ENCODE results near the gene TGFBI. TPM values are rescaled to one million over a fixed set of nuclear protein-coding genes. Genes with fewer than 3 reads are reported as not detected.
A peak's percentile ranks its signal among the peaks of the same experiment; 100 is the strongest.

TGFBI gene
- total RNA-seq, 1 donor from 2014 or later: 46.9 TPM

DNA sequence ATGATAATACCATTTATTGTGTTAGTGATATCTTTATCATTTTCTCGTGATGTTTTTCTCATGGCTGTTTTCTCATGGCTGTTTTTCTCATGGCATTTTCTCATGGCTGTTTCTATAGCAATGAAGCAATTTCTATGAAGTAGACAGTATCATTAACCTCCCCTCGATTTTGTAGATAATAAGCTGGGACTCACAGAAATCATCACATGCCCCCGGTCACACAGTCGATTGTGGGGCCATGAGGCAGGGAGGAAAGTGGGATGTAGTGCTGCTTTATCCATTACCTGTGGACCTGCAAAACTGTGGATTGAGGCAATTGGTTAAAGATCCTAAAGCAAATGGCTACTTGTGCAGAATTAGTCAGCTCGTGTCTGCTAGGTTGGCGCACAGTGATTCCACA is 47.3 kb downstream of the TGFBI start:
- intact Hi-C loops (cut with DNase I): no loop called here
- no peak for DNase-seq (ENCODE audit: low spot score)

DNA sequence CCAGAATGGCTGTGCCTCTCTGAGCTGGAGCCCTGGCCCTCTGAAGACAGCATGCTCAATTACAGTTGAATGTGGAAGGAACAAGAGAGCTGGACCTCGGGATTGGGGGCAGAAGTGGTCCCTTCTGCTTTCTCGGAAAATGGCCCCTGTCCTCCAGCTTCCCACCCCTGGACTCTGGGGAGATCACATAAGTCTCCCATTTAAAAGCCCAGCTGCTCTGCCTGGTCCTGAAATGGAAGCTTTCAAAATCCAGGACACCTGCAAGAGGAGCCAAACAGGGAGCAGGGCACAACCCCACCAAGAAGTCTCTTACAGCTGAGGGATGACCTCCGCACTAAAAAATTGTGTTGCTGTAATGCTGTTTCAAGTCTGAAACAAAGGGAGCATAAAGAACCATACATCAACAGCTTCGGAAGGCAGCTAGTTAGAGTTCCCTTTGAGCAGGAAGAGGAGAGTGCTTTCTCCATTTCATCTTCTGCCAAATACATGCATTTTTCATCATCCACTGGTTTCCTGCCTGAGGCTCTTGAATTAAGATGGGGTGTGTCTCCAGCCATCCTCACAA is 48.2 kb downstream of the TGFBI start:
- intact Hi-C loops (cut with DNase I): no loop called here
- peak; percentile 59 for DNase-seq (ENCODE audit: low spot score)

DNA sequence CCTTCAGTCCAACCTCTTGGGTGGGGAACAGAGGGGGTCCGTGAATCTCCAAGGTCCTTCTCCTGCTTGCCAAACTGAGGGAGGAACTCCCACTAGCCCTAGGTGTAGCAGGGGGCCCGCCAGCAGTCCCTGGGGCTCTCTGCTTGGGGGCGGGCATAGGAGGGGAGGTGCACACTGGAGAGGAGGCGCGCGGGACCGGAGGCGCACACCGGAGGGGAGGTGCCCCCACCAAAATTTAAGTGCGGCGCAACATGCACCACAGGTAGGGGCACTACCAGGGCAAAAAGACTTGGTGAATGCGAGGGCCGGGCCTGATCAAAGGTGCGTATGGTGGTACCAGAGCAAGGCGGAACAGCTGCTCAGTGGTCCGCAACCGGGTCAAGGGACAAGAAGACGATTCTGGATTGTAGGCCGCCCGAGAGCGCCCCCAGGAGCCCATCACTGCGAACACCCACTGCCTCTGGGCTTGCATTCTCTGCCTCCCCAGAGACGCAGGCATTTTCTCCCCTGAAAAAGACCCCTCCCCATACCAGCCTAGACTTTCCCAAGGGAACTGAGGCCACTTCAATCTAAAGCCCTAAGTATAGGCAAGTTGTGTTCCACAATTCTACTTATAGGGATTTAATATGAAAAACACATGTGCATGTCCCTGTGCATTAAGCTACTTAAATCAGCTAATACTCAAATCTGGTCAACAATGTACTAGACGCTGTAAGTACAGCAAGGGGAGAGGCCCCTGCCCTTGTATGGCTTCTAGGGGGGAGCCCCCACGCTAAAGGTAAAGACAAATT is 50.6 kb downstream of the TGFBI start:
- no peak for DNase-seq (ENCODE audit: low spot score)
- intact Hi-C loops (cut with DNase I): no loop called here

DNA sequence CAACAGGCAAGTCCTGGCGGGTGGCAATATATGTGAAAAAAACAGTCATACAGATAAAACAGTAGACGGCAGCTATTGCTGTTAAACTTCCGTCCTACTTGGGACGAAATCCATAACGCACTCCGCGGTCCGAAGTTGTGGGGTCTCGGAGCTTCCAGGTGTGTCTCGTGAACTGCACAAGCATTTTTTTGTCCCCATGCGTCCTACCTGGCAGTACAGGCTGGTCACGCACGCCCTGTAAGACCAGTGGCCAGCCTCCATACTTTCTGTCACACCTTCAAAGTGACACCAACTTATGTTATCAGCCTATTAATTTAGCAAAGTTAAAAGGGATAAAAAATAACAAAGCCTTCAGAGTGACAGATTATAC is 51.3 kb downstream of the TGFBI start:
- DNase-seq (ENCODE audit: low spot score): no peak
- intact Hi-C loops (cut with DNase I): loop anchor here (2.0 to 10.0 kb wide), 4 partner anchors 45 to 193 kb away; partner anchors contain the start of gene SMAD5

DNA sequence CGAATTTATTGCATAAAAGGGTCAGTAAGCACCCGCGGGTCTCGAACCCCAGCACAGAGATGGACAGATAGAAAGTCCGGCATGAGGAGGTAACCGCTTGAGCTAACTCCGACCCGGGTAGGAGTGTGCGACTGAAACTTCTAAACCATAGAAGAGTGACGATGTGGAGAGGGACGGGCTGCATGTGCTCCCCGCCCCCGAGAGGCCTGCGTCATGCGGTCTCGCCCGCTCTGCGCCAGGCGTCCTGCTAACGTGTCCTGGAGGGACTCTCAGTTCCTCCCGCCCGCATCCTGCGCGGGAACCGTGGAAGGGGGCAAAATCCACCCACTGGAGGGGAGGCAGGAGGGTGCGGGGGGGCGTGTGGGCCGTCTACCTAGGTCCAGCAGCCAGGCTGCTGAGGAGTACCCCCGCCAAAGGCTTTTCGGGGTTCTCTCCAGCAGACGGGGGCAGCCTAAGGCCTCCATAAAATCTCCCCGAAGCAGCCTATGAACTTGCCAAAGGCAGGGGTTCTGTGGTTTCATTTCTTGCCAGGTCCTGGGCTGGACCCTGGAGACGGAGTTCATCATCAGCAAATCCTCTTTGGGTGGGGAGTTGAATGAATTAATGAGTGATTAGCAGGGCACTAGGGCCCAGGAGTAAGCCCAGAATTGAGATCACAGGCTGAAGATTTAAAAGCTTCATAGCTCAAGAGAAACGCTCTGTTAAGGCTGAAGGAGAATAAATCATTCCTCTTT is 51.9 kb downstream of the TGFBI start:
- DNase-seq (ENCODE audit: low spot score): peak; percentile 90
- intact Hi-C loops (cut with DNase I): loop anchor here (2.0 to 10.0 kb wide), 4 partner anchors 46 to 193 kb away; partner anchors contain the start of gene SMAD5

DNA sequence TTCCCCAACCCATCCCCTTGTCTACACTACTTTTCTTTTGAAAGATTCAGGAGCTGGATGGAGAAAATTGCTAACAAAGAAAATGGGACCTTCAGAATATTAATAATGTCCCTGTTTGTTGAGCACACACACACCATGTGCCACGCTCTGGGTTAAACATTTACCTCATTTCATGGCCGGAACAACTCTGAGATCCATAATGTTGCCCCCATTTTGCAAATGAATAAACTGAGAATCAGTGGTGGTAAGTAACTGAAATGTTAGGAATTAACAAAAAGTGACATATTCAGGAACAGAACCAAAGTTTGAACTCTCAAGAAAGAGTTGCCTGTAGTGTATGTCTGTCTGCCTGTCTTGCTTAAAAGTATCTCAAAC is 52.4 kb downstream of the TGFBI start:
- no peak for DNase-seq (ENCODE audit: low spot score)
- intact Hi-C loops (cut with DNase I): loop anchor here (2.0 to 10.0 kb wide), 4 partner anchors 46 to 194 kb away; partner anchors contain the start of gene SMAD5

DNA sequence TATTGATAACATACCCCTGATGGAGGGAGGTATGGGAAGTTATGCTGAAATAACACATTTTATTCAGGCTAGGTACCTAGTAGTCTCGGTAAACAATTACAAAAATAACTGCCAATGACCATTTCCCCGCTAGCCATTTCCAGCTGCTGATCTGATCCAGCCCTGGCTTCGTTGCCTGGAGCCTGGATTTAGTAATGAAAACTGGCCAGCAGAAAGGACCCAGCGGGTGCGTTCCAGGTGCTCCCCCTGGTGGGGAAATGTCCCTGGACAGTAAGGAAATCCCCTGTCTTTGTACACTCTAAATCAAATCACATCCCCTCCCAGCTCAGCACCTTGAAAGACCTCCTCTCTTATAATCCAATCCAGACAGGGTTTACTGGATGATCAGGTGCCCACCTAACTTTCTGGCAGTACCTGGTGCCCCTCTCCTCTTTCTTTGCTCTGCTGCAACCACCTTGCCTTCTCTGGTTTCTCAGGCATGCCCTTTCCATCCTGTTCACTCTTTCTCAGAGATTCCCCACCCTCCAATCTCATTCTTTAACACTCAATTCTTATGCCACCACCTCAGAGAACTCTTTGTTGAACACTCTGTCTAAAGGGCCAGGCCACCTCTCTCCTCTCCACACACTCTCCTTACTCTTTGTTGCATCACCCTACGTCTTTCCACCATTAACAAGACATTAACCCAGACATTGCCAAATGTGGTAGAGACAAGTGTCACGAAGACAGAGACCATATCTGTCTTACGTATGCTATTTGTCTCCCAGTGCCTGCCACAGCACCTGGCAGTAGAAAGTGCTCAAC is 53.8 kb downstream of the TGFBI start:
- intact Hi-C loops (cut with DNase I): loop anchor here (2.0 to 10.0 kb wide), 4 partner anchors 48 to 195 kb away; no protein-coding TSS in a partner anchor
- peak; percentile 85 for DNase-seq (ENCODE audit: low spot score)

DNA sequence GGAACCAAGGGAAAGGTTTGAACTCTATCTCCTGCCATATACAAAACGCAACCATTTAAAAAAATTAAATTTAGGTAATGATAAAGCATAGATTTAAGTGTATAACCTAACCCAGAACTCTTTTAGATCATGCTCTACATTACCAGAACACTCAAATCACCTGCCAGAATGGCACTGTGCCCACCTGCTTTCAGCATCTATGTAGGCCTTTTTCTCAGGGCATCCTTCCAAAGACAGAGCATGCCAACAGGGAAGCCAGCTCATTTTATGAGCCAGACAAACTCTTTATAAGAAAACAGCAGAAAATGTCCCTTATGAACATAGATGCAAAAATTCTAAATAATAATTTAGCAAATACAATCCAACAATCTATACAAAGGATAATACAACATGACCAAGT is 55.9 kb downstream of the TGFBI start:
- no peak for DNase-seq (ENCODE audit: low spot score)
- intact Hi-C loops (cut with DNase I): loop anchor here (5.0 to 10.0 kb wide), 4 partner anchors 50 to 197 kb away; no protein-coding TSS in a partner anchor

DNA sequence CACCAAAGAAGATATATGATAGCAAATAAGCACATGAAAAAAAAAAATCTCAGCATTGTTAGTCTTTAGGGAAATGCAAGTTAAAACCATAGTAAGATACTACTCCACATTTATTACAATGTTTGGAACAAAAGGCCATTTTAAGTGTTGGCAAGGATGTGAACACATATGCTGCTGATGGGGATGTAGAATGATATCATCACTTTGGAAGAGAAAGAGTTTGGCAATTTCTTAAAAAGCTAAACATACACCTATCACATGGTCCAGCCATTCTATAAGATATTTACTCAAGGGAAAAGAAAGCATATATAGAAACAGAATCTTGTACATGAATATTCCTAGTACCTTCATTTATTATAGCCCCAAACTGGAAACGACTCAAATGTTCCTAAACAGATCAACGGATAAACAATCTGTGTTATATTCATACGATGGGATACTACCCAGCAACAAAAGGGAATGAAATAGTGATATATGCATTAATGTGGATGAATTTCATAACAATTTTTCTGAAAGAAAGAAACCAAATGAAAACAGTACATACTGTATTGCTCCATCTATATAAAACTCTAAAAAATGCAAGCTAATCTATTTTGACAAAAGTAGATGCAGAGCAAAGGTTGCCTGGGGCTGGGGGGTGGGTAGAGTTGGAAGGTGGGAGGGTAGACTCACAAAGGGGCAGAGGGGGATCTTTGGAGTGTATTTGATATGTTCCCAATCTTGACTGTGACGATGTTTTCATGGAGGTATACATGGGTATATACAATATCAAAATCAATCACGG is 58.2 kb downstream of the TGFBI start:
- intact Hi-C loops (cut with DNase I): loop anchor here (5.0 to 10.0 kb wide), 2 partner anchors 52 to 85 kb away; no protein-coding TSS in a partner anchor

DNA sequence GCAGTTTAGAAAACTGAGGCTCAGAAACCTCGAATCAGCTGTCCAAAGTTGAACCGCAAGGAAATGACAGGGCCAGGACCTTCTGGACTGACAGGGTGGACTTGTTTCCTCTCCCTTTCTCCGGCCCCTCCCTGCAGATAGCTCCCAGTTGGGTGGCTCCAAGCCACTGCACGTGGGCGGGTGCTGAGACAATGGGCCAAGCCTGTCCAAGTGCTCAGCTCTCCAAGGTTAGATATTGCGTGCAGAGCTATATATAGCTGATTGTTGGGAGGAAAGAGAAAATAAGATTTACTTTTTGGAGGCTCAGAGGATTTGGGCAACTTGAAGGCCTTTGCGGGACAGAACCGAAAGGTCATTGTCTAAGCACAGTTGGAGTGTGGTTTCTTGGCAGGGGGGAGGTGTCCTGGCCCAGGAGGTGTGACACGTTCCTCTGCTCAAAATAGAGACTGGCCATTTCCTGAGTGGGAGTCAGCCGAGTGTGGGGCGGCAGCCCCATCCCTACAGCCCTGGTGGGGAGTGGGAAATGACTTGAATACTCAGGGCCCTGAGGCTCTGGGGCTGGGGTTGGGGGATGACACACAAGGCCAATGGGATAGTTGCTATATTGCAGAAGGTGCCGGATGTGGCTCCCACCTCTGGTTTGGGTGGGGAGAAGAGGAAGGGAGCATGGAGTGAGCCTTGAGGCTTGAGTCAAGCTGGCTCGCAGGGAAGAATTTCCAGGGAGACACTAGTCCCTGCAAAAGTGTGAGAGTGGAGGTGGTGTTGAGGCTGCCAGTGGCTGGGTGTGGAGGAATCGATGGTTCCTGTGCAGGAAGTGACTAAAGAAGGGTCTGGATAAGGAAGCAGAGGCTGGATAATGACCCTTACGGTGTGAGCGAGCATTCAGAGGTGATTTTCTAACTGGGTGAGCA is 59.4 kb downstream of the TGFBI start:
- DNase-seq (ENCODE audit: low spot score): peak; percentile 92
- intact Hi-C loops (cut with DNase I): loop anchor here (5.0 to 10.0 kb wide), 2 partner anchors 53 to 84 kb away; no protein-coding TSS in a partner anchor

More for the DNA sequence above, 58.2 kb downstream of the TGFBI start:
- DNase-seq (ENCODE audit: low spot score): no peak

DNA sequence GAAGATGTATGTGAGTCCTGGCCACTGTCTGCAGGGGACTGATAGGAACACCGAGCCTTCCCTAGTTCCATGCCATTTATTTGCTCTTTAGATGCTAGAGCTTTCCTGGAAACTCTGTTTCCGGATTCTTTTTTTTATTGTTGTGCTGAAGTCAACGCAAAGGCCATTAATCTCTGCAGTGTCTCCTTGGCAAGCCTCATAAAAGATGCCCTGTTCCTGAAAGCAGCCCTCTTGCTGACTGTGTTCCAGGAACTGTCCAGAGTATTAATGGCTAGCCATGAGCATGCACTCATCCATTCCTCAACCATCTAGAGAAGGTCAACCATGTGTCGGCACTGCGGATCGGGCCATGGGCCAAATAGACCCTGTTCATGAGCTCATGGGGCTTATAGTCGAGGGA is 61.0 kb downstream of the TGFBI start:
- DNase-seq (ENCODE audit: low spot score): no peak
- intact Hi-C loops (cut with DNase I): loop anchor here (5.0 to 10.0 kb wide), 2 partner anchors 55 to 83 kb away; no protein-coding TSS in a partner anchor

DNA sequence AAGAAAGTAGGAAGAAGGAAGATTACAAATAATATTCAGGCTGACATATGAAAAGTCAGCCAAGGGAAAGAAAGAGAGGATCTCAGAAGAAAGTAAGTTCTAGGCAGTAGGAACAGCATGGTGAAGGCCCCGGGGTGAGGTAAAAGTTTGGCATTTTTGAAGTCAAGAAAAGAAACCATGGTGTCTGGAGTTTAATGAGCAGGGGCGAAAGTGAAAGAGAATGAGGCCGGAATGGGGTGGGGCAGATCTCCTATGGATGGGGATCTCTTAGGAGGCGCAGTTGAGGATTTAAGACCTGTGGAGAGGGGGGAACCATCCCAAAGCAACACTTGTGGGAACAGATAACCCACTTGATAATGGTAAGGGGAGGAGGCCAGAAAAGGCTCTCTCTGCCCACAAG is 61.5 kb downstream of the TGFBI start:
- intact Hi-C loops (cut with DNase I): no loop called here

DNA sequence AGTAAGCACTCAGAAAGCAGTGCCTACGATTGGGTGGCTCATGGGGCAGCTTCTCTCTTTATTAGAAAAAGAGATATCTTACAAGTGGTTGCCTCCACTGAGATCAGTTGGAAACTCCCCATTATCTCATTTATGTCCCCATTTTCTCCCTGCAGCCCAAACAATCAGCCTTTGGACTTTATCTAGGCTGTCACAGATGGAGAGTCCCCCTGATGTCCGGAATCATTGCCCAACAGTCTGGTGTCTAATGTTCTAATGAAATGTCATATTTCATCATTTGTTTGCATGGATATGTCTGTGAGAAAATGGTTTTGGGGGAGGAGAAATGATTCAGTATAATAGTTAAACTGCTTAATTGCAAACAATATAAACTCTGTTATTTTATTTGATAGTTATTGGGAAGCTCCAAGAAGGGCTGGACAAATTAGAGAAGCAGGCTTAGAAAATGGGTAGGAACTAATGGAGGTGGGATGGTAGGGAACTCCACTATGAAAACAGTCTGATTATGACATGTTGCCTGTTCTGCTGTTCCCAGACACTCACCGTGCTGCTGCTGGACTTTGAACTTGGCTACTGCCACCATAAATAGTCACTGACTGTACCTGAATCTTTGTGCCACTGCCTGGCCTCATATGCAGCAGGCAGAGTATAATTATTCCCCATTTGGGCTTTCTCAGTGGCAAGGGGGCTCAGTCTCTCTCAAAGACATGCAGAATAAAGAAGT is 65.6 kb downstream of the TGFBI start:
- no peak for DNase-seq (ENCODE audit: low spot score)
- intact Hi-C loops (cut with DNase I): no loop called here

More for the DNA sequence above, 61.5 kb downstream of the TGFBI start:
- DNase-seq (ENCODE audit: low spot score): no peak

DNA sequence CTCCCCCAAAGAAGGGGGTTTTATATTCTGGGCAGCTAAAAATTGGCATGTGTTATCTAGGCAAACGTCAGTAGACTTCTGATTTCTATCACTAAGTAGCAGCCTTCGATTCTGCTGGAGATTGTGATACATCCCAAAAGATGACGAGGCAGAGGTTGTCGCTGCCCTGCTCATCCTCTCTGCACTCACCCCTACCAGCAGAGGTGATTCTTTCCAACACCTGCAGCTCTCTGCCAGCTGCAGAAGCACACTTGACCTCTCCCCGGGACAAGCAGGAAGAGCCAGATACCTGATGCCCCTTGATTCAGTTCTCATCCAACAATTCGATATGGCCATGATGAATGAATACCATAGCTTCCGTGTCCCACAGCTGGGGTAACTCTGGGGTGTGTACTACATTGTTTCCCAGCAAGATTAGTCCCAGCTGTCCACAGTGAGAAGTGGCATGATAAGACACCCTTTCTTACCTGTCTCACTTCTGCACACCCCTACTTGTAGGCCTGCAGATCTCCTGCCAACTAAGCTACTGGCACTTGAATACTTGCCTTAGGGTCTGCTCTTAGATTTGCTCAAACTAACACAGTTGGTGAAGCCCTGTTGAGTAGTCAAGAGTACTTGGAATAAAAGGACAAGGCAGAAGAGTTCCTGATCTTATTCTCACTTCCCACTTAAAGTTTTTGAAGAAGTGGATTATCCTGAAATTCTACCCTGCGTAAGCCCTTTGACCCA is 66.3 kb downstream of the TGFBI start:
- DNase-seq (ENCODE audit: low spot score): no peak
- intact Hi-C loops (cut with DNase I): no loop called here

DNA sequence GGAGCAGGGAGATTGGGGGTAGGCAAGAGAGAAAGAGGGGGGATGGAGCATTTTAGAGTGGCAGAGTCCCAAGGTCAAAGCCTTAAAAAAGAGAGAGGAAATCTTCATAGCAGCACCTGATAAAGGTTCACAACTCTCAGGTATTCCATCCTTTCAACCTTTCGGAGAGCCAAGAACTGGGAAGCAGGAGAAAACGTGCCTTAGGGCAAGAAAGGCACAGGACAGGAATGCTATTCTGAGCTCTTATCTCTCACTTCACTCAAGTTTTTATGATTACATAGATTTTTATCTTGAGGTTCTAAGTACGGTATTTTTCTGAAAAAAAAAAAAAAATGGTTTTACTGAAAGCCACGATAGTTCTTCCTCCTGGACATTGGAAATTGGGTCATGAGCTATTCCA is 69.4 kb downstream of the TGFBI start:
- DNase-seq (ENCODE audit: low spot score): no peak
- intact Hi-C loops (cut with DNase I): no loop called here

DNA sequence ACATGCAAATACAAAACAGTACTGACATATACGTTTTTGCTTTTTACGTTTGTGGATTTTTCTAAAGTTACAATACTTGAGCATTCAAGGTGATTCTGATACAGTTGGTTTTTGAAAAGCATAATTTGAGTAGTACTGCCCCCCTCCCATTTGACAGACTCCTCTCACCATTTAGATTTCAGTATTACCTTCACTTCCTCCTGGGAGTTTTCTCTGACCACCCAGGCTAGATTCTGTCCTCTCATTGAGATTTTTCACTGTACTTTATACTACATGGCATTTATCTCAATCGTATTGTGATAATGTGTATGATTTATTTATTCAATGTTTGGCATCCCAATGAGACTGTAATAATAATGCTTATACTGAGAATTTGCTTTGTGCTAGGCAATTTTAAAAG is 71.1 kb downstream of the TGFBI start:
- intact Hi-C loops (cut with DNase I): no loop called here
- no peak for DNase-seq (ENCODE audit: low spot score)
